ENCODE data around the gene PRR15. TPM values are rescaled to one million over a fixed set of nuclear protein-coding genes. Genes with fewer than 3 reads are reported as not detected.

Gene PRR15
- total RNA-seq, 1 donor from 2014 or later = 6.6 TPM

GRCh38 chr7:29556405-29557195 lies 7.0 kb upstream of the PRR15 start:
- Mint-ChIP-seq H3K36me3 (peaks cover 11% of the 10 kb centered on the region), H3K4me1 (no peaks in the 10 kb centered on the region), H3K27ac (no peak overlapping the region), H3K4me3 (no peak overlapping the region), H3K27me3 (ENCODE audit: low read depth) (peaks cover 8% of the 10 kb centered on the region), H3K9me3 (peaks cover 16% of the 10 kb centered on the region)
- no peak for DNase-seq (ENCODE audit: low spot score in 2 of 2, unreplicated experiment in 2 of 2)
- no peak for TF ChIP-seq CTCF (IDR thresholded peaks at IDR 0.05; ENCODE audit: unreplicated experiment)

- no peaks in the 10 kb centered on the region for H3K4me1 Mint-ChIP-seq
- peaks cover 11% of the 10 kb centered on the region for H3K36me3 Mint-ChIP-seq
- no peak overlapping the region for H3K4me3 Mint-ChIP-seq
- H3K27me3 Mint-ChIP-seq (ENCODE audit: low read depth) = peaks cover 11% of the 10 kb centered on the region
- no peak for TF ChIP-seq CTCF (IDR thresholded peaks at IDR 0.05; ENCODE audit: unreplicated experiment)
- H3K27ac Mint-ChIP-seq = no peak overlapping the region
- no peak for DNase-seq (ENCODE audit: low spot score in 2 of 2, unreplicated experiment in 2 of 2)
- peaks cover 13% of the 10 kb centered on the region for H3K9me3 Mint-ChIP-seq
Measured at GRCh38 chr7:29557954-29558353, 5.7 kb upstream of the PRR15 start.

- H3K9me3 Mint-ChIP-seq = peaks cover 3% of the 10 kb centered on the region
- peaks cover 10% of the 10 kb centered on the region for H3K4me1 Mint-ChIP-seq
- no peak for TF ChIP-seq CTCF (IDR thresholded peaks at IDR 0.05; ENCODE audit: unreplicated experiment)
- DNase-seq (ENCODE audit: low spot score in 2 of 2, unreplicated experiment in 2 of 2) = no peak
- H3K27ac Mint-ChIP-seq = no peak overlapping the region
- peaks cover under 1% of the 10 kb centered on the region for H3K36me3 Mint-ChIP-seq
- peaks cover 23% of the 10 kb centered on the region for H3K27me3 Mint-ChIP-seq (ENCODE audit: low read depth)
- no peak overlapping the region for H3K4me3 Mint-ChIP-seq
Measured at GRCh38 chr7:29561271-29561670, 2.4 kb upstream of the PRR15 start.

GRCh38 chr7:29562307-29562706 lies 1.3 kb upstream of the PRR15 start:
- Mint-ChIP-seq H3K27me3 (ENCODE audit: low read depth) (peaks cover 23% of the 10 kb centered on the region), H3K27ac (no peak overlapping the region), H3K4me3 (peak overlapping the region; percentile 81), H3K4me1 (peaks cover 10% of the 10 kb centered on the region), H3K36me3 (no peaks in the 10 kb centered on the region), H3K9me3 (no peaks in the 10 kb centered on the region)
- no peak for TF ChIP-seq CTCF (IDR thresholded peaks at IDR 0.05; ENCODE audit: unreplicated experiment)
- DNase-seq (ENCODE audit: low spot score in 2 of 2, unreplicated experiment in 2 of 2) = no peak

GRCh38 chr7:29564496-29565223 lies 1.0 kb downstream of the PRR15 start:
- peaks cover 26% of the 10 kb centered on the region for H3K27me3 Mint-ChIP-seq (ENCODE audit: low read depth)
- no peaks in the 10 kb centered on the region for H3K36me3 Mint-ChIP-seq
- peak overlapping the region; percentile 45 for H3K27ac Mint-ChIP-seq
- peak overlapping the region; percentile 81 for H3K4me3 Mint-ChIP-seq
- no peak for TF ChIP-seq CTCF (IDR thresholded peaks at IDR 0.05; ENCODE audit: unreplicated experiment)
- H3K4me1 Mint-ChIP-seq = peaks cover 18% of the 10 kb centered on the region
- DNase-seq (ENCODE audit: low spot score in 2 of 2, unreplicated experiment in 2 of 2) = peak in 1 of 2 experiments; percentile 69
- H3K9me3 Mint-ChIP-seq = no peaks in the 10 kb centered on the region

Measured in mesothelial cell of epicardium (in vitro differentiated cells).